WTC11 (cell line): ENCODE measurements around the gene SLC7A6. TPM values are rescaled to one million over a fixed set of nuclear protein-coding genes. Genes with fewer than 3 reads are reported as not detected.

Source experiments
- ATAC-seq: fragments of 200-7000 bp; cut with Tn5 transposase; 2 replicates; pipeline ENCODE4 v1.10.0; 2021; ENCODE audit warnings: mild to moderate bottlenecking, moderate library complexity
- CTCF ChIA-PET: fragments of 300-600 bp; sonication (Branson Sonifier 250); formaldehyde crosslinking; loops from one replicate; lab custom pipeline; 2021; ENCODE audit warnings: antibody characterized with exemption; lab: Charles Lee
- POLR2A ChIA-PET: fragments of 350-600 bp; sonication (Branson Sonifier 250); formaldehyde crosslinking; loops from one replicate; lab custom pipeline; 2021; ENCODE audit warnings: antibody characterized with exemption; lab: Charles Lee
- DNase-seq: peaks from one replicate; pipeline ENCODE4 v3.0.0; 2021; ENCODE audit warnings: low spot score
- H3K27ac Mint-ChIP-seq: 2 replicates; pipeline ENCODE4 v1.8.0; 2021; ENCODE audit warnings: mixed read lengths
- H3K27me3 Mint-ChIP-seq: 2 replicates; pipeline ENCODE4 v1.8.0; 2021; ENCODE audit warnings: low read depth, mild to moderate bottlenecking, moderate library complexity, mixed read lengths
- H3K36me3 Mint-ChIP-seq: 2 replicates; pipeline ENCODE4 v1.8.0; 2021; ENCODE audit warnings: mixed read lengths
- H3K4me1 Mint-ChIP-seq: 2 replicates; pipeline ENCODE4 v1.8.0; 2022; ENCODE audit warnings: mixed read lengths
- H3K4me3 Mint-ChIP-seq: 2 replicates; pipeline ENCODE4 v1.8.0; 2021; ENCODE audit warnings: mild to moderate bottlenecking, moderate library complexity, mixed read lengths
- H3K9me3 Mint-ChIP-seq: 2 replicates; pipeline ENCODE4 v1.8.0; 2021; ENCODE audit warnings: mixed read lengths
- CBFB ChIP-seq: sonication (generic); formaldehyde crosslinking; IDR thresholded peaks from 2 replicates; pipeline ENCODE4 v1.8.1; 2022; ENCODE audit warnings: mild to moderate bottlenecking, low read depth, missing genetic modification reagents
- CREM ChIP-seq: sonication (generic); formaldehyde crosslinking; IDR thresholded peaks from 2 replicates; pipeline ENCODE4 v1.8.1; 2022; ENCODE audit warnings: mild to moderate bottlenecking, missing genetic modification reagents, moderate library complexity
- ETV6 ChIP-seq: sonication (generic); formaldehyde crosslinking; IDR thresholded peaks from 2 replicates; pipeline ENCODE4 v1.8.1; 2022; ENCODE audit warnings: mild to moderate bottlenecking, missing genetic modification reagents
- GABPB1 ChIP-seq: sonication (generic); formaldehyde crosslinking; IDR thresholded peaks from 2 replicates; pipeline ENCODE4 v1.8.1; 2023; ENCODE audit warnings: mild to moderate bottlenecking, missing genetic modification reagents
- GTF2I ChIP-seq: fragments of 250-450 bp; sonication (Bioruptor Pico); conservative IDR thresholded peaks from 2 replicates; pipeline ENCODE4 v1.4.0; 2021; ENCODE audit warnings: mild to moderate bottlenecking
- KAT7 ChIP-seq: sonication (generic); formaldehyde crosslinking; IDR thresholded peaks from 2 replicates; pipeline ENCODE4 v1.8.1; 2023; ENCODE audit warnings: missing genetic modification reagents, mild to moderate bottlenecking, borderline replicate concordance
- NFYB ChIP-seq: sonication (generic); formaldehyde crosslinking; conservative IDR thresholded peaks from 2 replicates; pipeline ENCODE4 v1.8.0; 2022; ENCODE audit warnings: low read depth, missing genetic modification reagents
- SMAD3 ChIP-seq: sonication (generic); formaldehyde crosslinking; IDR thresholded peaks from 2 replicates; pipeline ENCODE4 v1.8.0; 2022; ENCODE audit warnings: missing genetic modification reagents, mild to moderate bottlenecking, borderline replicate concordance
- SP1 ChIP-seq: sonication (generic); formaldehyde crosslinking; conservative IDR thresholded peaks from 2 replicates; pipeline ENCODE4 v1.8.1; 2022; ENCODE audit warnings: missing genetic modification reagents
- TEAD1 ChIP-seq: sonication (generic); formaldehyde crosslinking; IDR thresholded peaks from 2 replicates; pipeline ENCODE4 v1.8.0; 2022; ENCODE audit warnings: mild to moderate bottlenecking, missing genetic modification reagents
- total RNA-seq: library from RNA; stranded (reverse); gene quantifications from 3 replicates; pipeline ENCODE4 v1.2.3, GENCODE V29; 2021
- TF ChIP-seq, protein P1 (sequence below): sonication (generic); formaldehyde crosslinking; IDR thresholded peaks from 2 replicates; pipeline ENCODE4 v1.8.1; 2022; ENCODE audit warnings: mild to moderate bottlenecking, moderate library complexity, missing genetic modification reagents
- TF ChIP-seq, protein P2 (sequence below): fragments of 250-450 bp; sonication (Bioruptor Pico); IDR thresholded peaks from 2 replicates; pipeline ENCODE4 v1.8.0; 2021; ENCODE audit warnings: mild to moderate bottlenecking
- TF ChIP-seq, protein P3 (sequence below): sonication (generic); formaldehyde crosslinking; IDR thresholded peaks from 2 replicates; pipeline ENCODE4 v1.8.1; 2023; ENCODE audit warnings: mild to moderate bottlenecking, moderate library complexity, missing genetic modification reagents
- TF ChIP-seq, protein P4 (sequence below): sonication (generic); formaldehyde crosslinking; IDR thresholded peaks from 2 replicates; pipeline ENCODE4 v1.8.1; 2023; ENCODE audit warnings: mild to moderate bottlenecking, missing genetic modification reagents, moderate library complexity
- TF ChIP-seq, protein P5 (sequence below): fragments of 250-450 bp; sonication (Bioruptor Pico); IDR thresholded peaks from 2 replicates; pipeline ENCODE4 v1.9.0; 2021; ENCODE audit warnings: mild to moderate bottlenecking, borderline replicate concordance
- TF ChIP-seq, protein P6 (sequence below): sonication (generic); formaldehyde crosslinking; conservative IDR thresholded peaks from 2 replicates; pipeline ENCODE4 v1.8.1; 2022; ENCODE audit warnings: mild to moderate bottlenecking, missing genetic modification reagents
- TF ChIP-seq, protein P7 (sequence below): sonication (generic); formaldehyde crosslinking; IDR thresholded peaks from 2 replicates; pipeline ENCODE4 v1.8.0; 2023; ENCODE audit warnings: missing genetic modification reagents, mild to moderate bottlenecking, borderline replicate concordance

Gene SLC7A6
- total RNA-seq, 1 experiment from 2014 or later: 27.4 TPM

DNA sequence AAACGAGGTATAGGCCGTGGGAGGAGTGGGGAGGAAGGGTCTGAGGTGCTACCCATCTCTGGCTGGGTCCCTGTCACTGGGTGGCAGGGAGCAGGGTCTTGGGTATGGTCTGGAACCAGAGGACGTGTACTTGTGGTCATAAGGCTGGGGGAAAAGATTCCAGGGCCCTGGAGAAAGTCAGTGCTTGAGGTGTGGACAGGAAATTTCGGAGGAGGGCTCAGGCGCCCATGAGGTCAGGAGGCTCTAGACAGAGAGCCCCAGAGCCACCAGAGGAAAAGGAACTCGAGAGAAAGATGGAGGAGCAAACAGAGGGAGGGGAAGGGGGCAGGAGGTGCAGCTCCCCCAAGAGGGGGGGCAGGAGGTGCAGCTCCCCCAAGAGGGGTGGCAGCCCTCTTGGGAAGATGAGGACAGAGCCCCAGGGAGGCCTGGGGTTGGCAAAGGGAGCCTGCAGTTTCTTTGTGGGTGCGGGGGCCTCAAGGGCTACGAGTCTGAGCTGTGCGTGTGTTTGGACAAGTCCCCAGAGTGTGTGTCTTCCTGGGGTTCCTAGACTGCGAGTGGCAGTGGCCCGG, 683 bp upstream of the SLC7A6 start:
- ChIA-PET POLR2A (interaction anchor here (0.7 to 1.4 kb wide), 5 partner anchors 20 to 1389 kb away, joined by 3 to 8 read pairs (median 3); partner anchors contain the start of genes PRMT7 and SLC7A6OS), CTCF (interaction anchor here (0.5 to 4.5 kb wide), 50 partner anchors 8 to 580 kb away, joined by 3 to 74 read pairs (median 4); partner anchors contain the start of genes ESRP2, NFATC3, PLA2G15 and PRMT7)
- no peaks in the 10 kb centered on the region for H3K36me3 Mint-ChIP-seq
- peaks cover 28% of the 10 kb centered on the region for H3K4me1 Mint-ChIP-seq
- peak overlapping the region; percentile 77 for H3K27ac Mint-ChIP-seq
- DNase-seq (no peak), ATAC-seq (no peak)
- H3K4me3 Mint-ChIP-seq: peak overlapping the region; percentile 85
- H3K27me3 Mint-ChIP-seq: peaks cover 16% of the 10 kb centered on the region
- TF ChIP-seq GABPB1 (CRISPR knock-in tag): no peak
- TF ChIP-seq, protein P1, sequence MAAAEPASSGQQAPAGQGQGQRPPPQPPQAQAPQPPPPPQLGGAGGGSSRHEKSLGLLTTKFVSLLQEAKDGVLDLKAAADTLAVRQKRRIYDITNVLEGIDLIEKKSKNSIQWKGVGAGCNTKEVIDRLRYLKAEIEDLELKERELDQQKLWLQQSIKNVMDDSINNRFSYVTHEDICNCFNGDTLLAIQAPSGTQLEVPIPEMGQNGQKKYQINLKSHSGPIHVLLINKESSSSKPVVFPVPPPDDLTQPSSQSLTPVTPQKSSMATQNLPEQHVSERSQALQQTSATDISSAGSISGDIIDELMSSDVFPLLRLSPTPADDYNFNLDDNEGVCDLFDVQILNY: no peak
- TF ChIP-seq GTF2I (CRISPR knock-in tag): no peak
- TF ChIP-seq, protein P2, sequence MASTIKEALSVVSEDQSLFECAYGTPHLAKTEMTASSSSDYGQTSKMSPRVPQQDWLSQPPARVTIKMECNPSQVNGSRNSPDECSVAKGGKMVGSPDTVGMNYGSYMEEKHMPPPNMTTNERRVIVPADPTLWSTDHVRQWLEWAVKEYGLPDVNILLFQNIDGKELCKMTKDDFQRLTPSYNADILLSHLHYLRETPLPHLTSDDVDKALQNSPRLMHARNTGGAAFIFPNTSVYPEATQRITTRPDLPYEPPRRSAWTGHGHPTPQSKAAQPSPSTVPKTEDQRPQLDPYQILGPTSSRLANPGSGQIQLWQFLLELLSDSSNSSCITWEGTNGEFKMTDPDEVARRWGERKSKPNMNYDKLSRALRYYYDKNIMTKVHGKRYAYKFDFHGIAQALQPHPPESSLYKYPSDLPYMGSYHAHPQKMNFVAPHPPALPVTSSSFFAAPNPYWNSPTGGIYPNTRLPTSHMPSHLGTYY (CRISPR knock-in tag): no peak
- TF ChIP-seq, protein P3, sequence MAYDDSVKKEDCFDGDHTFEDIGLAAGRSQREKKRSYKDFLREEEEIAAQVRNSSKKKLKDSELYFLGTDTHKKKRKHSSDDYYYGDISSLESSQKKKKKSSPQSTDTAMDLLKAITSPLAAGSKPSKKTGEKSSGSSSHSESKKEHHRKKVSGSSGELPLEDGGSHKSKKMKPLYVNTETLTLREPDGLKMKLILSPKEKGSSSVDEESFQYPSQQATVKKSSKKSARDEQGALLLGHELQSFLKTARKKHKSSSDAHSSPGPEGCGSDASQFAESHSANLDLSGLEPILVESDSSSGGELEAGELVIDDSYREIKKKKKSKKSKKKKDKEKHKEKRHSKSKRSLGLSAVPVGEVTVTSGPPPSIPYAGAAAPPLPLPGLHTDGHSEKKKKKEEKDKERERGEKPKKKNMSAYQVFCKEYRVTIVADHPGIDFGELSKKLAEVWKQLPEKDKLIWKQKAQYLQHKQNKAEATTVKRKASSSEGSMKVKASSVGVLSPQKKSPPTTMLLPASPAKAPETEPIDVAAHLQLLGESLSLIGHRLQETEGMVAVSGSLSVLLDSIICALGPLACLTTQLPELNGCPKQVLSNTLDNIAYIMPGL (CRISPR knock-in tag): no peak
- no peaks in the 10 kb centered on the region for H3K9me3 Mint-ChIP-seq

DNA sequence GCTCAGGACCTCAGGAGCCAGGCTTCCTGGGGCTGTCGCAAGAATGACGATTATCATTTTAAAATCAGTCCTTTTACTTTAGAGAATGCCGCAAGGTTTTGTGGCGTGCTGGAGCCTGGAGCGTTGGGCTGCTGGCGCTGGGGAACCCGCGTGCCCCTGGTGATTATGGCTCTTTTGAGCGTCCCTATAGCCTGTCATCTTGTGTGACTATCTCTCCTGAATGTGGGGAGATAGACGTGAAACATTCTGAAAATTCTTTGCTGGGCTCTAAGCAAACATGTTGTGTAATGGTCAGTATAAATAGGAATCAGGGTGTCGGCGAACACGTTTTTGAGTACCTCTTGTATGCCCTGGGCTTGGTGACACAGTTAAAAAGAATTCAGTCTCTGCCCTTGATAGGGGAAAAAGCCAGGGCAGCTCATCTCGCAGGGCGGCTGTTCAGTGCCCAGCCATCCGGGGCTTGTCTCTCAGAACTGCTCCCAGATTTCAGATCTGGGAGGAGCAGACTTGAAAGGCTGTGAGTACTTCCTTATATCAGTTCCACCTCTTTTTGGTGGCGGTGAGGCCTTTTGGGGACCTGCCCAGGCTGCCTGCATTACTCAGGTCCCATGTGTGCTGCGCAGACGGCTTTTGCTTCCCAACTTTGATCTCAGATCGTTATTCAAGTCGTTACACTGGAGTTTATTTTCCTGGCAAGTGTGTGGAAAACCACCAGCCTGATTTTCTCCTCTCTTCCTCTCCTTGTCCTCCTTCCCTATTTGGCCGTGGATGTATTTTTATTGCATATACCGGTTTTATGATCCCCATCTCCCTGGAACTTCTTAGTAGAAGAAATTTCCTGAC, 973 bp downstream of the SLC7A6 start:
- Mint-ChIP-seq H3K36me3 (no peaks in the 10 kb centered on the region), H3K9me3 (no peaks in the 10 kb centered on the region), H3K27me3 (peaks cover 16% of the 10 kb centered on the region), H3K27ac (peak overlapping the region; percentile 48), H3K4me1 (peaks cover 34% of the 10 kb centered on the region), H3K4me3 (peak overlapping the region; percentile 93)
- ChIA-PET POLR2A (no interaction called here), CTCF (interaction anchor here (1.3 to 2.6 kb wide), 4 partner anchors 46 to 255 kb away, joined by 4 to 41 read pairs (median 12); partner anchors contain the start of genes PRMT7 and SLC7A6OS)
- ATAC-seq (peak; percentile 8), DNase-seq (peak; percentile 25)
- TF ChIP-seq SMAD3 (CRISPR knock-in tag) (no peak), TEAD1 (CRISPR knock-in tag) (0 out of 2 replicates have a peak, but pooled peaks have one; percentile 19), SP1 (no peak), CBFB (CRISPR knock-in tag) (no peak), CREM (CRISPR knock-in tag) (no peak), ETV6 (peak; percentile 32; the same call in 1 of the 2 replicates), NFYB (CRISPR knock-in tag) (no peak), KAT7 (CRISPR knock-in tag) (no peak)
- TF ChIP-seq, protein P4, sequence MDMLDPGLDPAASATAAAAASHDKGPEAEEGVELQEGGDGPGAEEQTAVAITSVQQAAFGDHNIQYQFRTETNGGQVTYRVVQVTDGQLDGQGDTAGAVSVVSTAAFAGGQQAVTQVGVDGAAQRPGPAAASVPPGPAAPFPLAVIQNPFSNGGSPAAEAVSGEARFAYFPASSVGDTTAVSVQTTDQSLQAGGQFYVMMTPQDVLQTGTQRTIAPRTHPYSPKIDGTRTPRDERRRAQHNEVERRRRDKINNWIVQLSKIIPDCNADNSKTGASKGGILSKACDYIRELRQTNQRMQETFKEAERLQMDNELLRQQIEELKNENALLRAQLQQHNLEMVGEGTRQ (CRISPR knock-in tag): no peak
- TF ChIP-seq, protein P5, sequence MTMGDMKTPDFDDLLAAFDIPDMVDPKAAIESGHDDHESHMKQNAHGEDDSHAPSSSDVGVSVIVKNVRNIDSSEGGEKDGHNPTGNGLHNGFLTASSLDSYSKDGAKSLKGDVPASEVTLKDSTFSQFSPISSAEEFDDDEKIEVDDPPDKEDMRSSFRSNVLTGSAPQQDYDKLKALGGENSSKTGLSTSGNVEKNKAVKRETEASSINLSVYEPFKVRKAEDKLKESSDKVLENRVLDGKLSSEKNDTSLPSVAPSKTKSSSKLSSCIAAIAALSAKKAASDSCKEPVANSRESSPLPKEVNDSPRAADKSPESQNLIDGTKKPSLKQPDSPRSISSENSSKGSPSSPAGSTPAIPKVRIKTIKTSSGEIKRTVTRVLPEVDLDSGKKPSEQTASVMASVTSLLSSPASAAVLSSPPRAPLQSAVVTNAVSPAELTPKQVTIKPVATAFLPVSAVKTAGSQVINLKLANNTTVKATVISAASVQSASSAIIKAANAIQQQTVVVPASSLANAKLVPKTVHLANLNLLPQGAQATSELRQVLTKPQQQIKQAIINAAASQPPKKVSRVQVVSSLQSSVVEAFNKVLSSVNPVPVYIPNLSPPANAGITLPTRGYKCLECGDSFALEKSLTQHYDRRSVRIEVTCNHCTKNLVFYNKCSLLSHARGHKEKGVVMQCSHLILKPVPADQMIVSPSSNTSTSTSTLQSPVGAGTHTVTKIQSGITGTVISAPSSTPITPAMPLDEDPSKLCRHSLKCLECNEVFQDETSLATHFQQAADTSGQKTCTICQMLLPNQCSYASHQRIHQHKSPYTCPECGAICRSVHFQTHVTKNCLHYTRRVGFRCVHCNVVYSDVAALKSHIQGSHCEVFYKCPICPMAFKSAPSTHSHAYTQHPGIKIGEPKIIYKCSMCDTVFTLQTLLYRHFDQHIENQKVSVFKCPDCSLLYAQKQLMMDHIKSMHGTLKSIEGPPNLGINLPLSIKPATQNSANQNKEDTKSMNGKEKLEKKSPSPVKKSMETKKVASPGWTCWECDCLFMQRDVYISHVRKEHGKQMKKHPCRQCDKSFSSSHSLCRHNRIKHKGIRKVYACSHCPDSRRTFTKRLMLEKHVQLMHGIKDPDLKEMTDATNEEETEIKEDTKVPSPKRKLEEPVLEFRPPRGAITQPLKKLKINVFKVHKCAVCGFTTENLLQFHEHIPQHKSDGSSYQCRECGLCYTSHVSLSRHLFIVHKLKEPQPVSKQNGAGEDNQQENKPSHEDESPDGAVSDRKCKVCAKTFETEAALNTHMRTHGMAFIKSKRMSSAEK: no peak
- TF ChIP-seq, protein P6, sequence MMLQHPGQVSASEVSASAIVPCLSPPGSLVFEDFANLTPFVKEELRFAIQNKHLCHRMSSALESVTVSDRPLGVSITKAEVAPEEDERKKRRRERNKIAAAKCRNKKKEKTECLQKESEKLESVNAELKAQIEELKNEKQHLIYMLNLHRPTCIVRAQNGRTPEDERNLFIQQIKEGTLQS (CRISPR knock-in tag): no peak
- TF ChIP-seq, protein P7, sequence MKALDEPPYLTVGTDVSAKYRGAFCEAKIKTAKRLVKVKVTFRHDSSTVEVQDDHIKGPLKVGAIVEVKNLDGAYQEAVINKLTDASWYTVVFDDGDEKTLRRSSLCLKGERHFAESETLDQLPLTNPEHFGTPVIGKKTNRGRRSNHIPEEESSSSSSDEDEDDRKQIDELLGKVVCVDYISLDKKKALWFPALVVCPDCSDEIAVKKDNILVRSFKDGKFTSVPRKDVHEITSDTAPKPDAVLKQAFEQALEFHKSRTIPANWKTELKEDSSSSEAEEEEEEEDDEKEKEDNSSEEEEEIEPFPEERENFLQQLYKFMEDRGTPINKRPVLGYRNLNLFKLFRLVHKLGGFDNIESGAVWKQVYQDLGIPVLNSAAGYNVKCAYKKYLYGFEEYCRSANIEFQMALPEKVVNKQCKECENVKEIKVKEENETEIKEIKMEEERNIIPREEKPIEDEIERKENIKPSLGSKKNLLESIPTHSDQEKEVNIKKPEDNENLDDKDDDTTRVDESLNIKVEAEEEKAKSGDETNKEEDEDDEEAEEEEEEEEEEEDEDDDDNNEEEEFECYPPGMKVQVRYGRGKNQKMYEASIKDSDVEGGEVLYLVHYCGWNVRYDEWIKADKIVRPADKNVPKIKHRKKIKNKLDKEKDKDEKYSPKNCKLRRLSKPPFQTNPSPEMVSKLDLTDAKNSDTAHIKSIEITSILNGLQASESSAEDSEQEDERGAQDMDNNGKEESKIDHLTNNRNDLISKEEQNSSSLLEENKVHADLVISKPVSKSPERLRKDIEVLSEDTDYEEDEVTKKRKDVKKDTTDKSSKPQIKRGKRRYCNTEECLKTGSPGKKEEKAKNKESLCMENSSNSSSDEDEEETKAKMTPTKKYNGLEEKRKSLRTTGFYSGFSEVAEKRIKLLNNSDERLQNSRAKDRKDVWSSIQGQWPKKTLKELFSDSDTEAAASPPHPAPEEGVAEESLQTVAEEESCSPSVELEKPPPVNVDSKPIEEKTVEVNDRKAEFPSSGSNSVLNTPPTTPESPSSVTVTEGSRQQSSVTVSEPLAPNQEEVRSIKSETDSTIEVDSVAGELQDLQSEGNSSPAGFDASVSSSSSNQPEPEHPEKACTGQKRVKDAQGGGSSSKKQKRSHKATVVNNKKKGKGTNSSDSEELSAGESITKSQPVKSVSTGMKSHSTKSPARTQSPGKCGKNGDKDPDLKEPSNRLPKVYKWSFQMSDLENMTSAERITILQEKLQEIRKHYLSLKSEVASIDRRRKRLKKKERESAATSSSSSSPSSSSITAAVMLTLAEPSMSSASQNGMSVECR (CRISPR knock-in tag): no peak
